Measurements from ENCODE around the gene TULP1.
A peak's percentile ranks its signal among the peaks of the same experiment; 100 is the strongest.

The TULP1 gene

GRCh38 chr6:35493307-35493983, 19.3 kb downstream of the TULP1 start:
- H3K4me3 ChIP-seq (replicated peaks; ENCODE audit: low read depth, low read length): no peak overlapping the region

GRCh38 chr6:35492974-35493284, 19.8 kb downstream of the TULP1 start:
- no peak for DNase-seq (ENCODE audit: low read depth)
- TF ChIP-seq CTCF (IDR thresholded peaks at IDR 0.05; ENCODE audit: low read length, missing control alignments): no peak
- H3K4me3 ChIP-seq (replicated peaks; ENCODE audit: low read depth, low read length): no peak overlapping the region

More at GRCh38 chr6:35493307-35493983, 19.3 kb downstream of the TULP1 start:
- TF ChIP-seq CTCF (IDR thresholded peaks at IDR 0.05; ENCODE audit: low read length, missing control alignments): no peak
- no peak for DNase-seq (ENCODE audit: low read depth)

- no peak for DNase-seq (ENCODE audit: low read depth)
- H3K4me3 ChIP-seq (replicated peaks; ENCODE audit: low read depth, low read length): no peak overlapping the region
- TF ChIP-seq CTCF (IDR thresholded peaks at IDR 0.05; ENCODE audit: low read length, missing control alignments): no peak
Observed at GRCh38 chr6:35492258-35492973, 20.3 kb downstream of the TULP1 start.

- TF ChIP-seq CTCF (IDR thresholded peaks at IDR 0.05; ENCODE audit: low read length, missing control alignments): no peak
- no peak overlapping the region for H3K4me3 ChIP-seq (replicated peaks; ENCODE audit: low read depth, low read length)
- DNase-seq (ENCODE audit: low read depth): no peak
Observed at GRCh38 chr6:35491558-35492257, 21.0 kb downstream of the TULP1 start.

GRCh38 chr6:35490821-35491557, 21.7 kb downstream of the TULP1 start:
- DNase-seq (ENCODE audit: low read depth): no peak
- no peak for TF ChIP-seq CTCF (IDR thresholded peaks at IDR 0.05; ENCODE audit: low read length, missing control alignments)
- no peak overlapping the region for H3K4me3 ChIP-seq (replicated peaks; ENCODE audit: low read depth, low read length)

- no peak overlapping the region for H3K4me3 ChIP-seq (replicated peaks; ENCODE audit: low read depth, low read length)
- no peak for TF ChIP-seq CTCF (IDR thresholded peaks at IDR 0.05; ENCODE audit: low read length, missing control alignments)
- peak; percentile 62 for DNase-seq (ENCODE audit: low read depth)
Observed at GRCh38 chr6:35489995-35490791, 22.5 kb downstream of the TULP1 start.

Data from fibroblast of pulmonary artery (primary cell).